Measurements from ENCODE around the gene BCL11B. TPM values are rescaled to one million over a fixed set of nuclear protein-coding genes. Genes with fewer than 3 reads are reported as not detected.

The BCL11B gene
- total and polyA plus RNA-seq, 9 of the 15 experiments (the other 6 are each of a cell fraction or from before 2014, with no cell fraction given) = 0.09 TPM; not detected in 8

- Histone ChIP-seq H3K27ac (ENCODE audit: extremely low read depth, low read depth, low read length) (no peak overlapping the region), H2AFZ (ENCODE audit: low read depth, low read length) (no peak overlapping the region), H3K79me2 (ENCODE audit: control insufficient read depth, insufficient read depth, low read length) (no peaks in the 10 kb centered on the region), H3K36me3 (ENCODE audit: control insufficient read depth, insufficient read depth, low read length) (no peaks in the 10 kb centered on the region), H3K4me2 (ENCODE audit: insufficient read depth, low read length) (no peak overlapping the region), H3K4me3 (no peak overlapping the region), H3K9me1 (ENCODE audit: control insufficient read depth, insufficient read depth, low read length) (no peaks in the 10 kb centered on the region), H3K27me3 (ENCODE audit: control insufficient read depth in 2 of 2, insufficient read depth in 2 of 2, low read length in 2 of 2) (peaks cover 0 to 13% of the 10 kb centered on the region in 2 experiments; a peak in 2 of 5 replicates), H3K9me3 (replicated peaks; ENCODE audit: control insufficient read depth, insufficient read depth, low read depth, low read length) (no peaks in the 10 kb centered on the region), H3K9ac (ENCODE audit: insufficient read depth in 1 of 2, low read depth in 2 of 2, low read length in 2 of 2) (no peak overlapping the region), H4K20me1 (replicated peaks; ENCODE audit: control insufficient read depth, insufficient read depth, low read length) (no peaks in the 10 kb centered on the region), H3K4me1 (replicated peaks in 1 of 2; ENCODE audit: control insufficient read depth in 2 of 2, insufficient read depth in 2 of 2, low read length in 2 of 2) (no peaks in the 10 kb centered on the region)
- TF ChIP-seq ZFP1 (CRISPR knock-in tag; IDR thresholded peaks at IDR 0.05) = no peak
- TF ChIP-seq C11orf30 (IDR thresholded peaks at IDR 0.05; ENCODE audit: low read depth) = 0 out of 2 replicates have a peak, but pooled peaks have one; percentile 6
- DNase-seq (ENCODE audit: extremely low read depth in 1 of 4, low spot score in 3 of 4) (no peak), FAIRE-seq (no peak), ATAC-seq (no peak)
- ChIA-PET CTCF (ENCODE audit: low intra/inter-chr PET ratio) (no interaction called here), POLR2A (no interaction called here)
- intact Hi-C loops (cut with micrococcal nuclease) (no loop called here), in situ Hi-C loops (cut with MboI) (no loop called here)
- BruUV-seq (replicated peaks) = no TSS peak
- WGBS (ENCODE audit: insufficient coverage, low coverage, missing lambda C conversion rate) = 0% methylated on average over 4 of the region's 12 CpGs
Measured at GRCh38 chr14:99129211-99129696, 142.7 kb downstream of the BCL11B start.

GRCh38 chr14:99128185-99128584 lies 143.8 kb downstream of the BCL11B start:
- intact Hi-C loops (cut with micrococcal nuclease) = no loop called here
- TF ChIP-seq XRCC4 (IDR thresholded peaks at IDR 0.05; ENCODE audit: extremely low read depth, insufficient read depth, insufficient read length) = no peak
- no peak for TF ChIP-seq ZNF175 (CRISPR knock-in tag; IDR thresholded peaks at IDR 0.05; ENCODE audit: low read depth)
- TF ChIP-seq SIX5 (IDR thresholded peaks at IDR 0.05; ENCODE audit: borderline replicate concordance in 1 of 2, insufficient read depth in 1 of 2, low read depth in 1 of 2, low read length in 2 of 2) = no peak
- no peak for TF ChIP-seq TAL1 (IDR thresholded peaks at IDR 0.05)
- no peak for TF ChIP-seq GTF2F1 (IDR thresholded peaks at IDR 0.05; ENCODE audit: low read depth, low read length)
- no peak for TF ChIP-seq EP300 (IDR thresholded peaks at IDR 0.05; ENCODE audit: low read length)
- no peak for TF ChIP-seq CBX3 (IDR thresholded peaks at IDR 0.05; ENCODE audit: borderline replicate concordance in 1 of 2, low read length in 2 of 2)
- TF ChIP-seq NR3C1 (CRISPR knock-in tag; IDR thresholded peaks at IDR 0.05) = no peak
- TF ChIP-seq THRAP3 (IDR thresholded peaks at IDR 0.05; ENCODE audit: borderline replicate concordance) = no peak
- no peak for TF ChIP-seq XRCC5 (IDR thresholded peaks at IDR 0.05; ENCODE audit: low read depth, low read length)
- TF ChIP-seq, protein P1, sequence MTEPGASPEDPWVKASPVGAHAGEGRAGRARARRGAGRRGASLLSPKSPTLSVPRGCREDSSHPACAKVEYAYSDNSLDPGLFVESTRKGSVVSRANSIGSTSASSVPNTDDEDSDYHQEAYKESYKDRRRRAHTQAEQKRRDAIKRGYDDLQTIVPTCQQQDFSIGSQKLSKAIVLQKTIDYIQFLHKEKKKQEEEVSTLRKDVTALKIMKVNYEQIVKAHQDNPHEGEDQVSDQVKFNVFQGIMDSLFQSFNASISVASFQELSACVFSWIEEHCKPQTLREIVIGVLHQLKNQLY (CRISPR knock-in tag; conservative IDR thresholded peaks at IDR 0.05) = no peak
- Histone ChIP-seq H3K27me3 (ENCODE audit: control insufficient read depth in 2 of 2, insufficient read depth in 2 of 2, low read length in 2 of 2) (peaks cover 0 to 13% of the 10 kb centered on the region in 2 experiments; a peak in 2 of 5 replicates), H3K36me3 (ENCODE audit: control insufficient read depth, insufficient read depth, low read length) (no peaks in the 10 kb centered on the region), H3K27ac (ENCODE audit: extremely low read depth, low read depth, low read length) (no peak overlapping the region), H3K4me1 (replicated peaks in 1 of 2; ENCODE audit: control insufficient read depth in 2 of 2, insufficient read depth in 2 of 2, low read length in 2 of 2) (no peaks in the 10 kb centered on the region), H2AFZ (ENCODE audit: low read depth, low read length) (no peak overlapping the region), H3K4me2 (ENCODE audit: insufficient read depth, low read length) (no peak overlapping the region), H4K20me1 (replicated peaks; ENCODE audit: control insufficient read depth, insufficient read depth, low read length) (no peaks in the 10 kb centered on the region), H3K79me2 (ENCODE audit: control insufficient read depth, insufficient read depth, low read length) (no peaks in the 10 kb centered on the region), H3K9me3 (replicated peaks; ENCODE audit: control insufficient read depth, insufficient read depth, low read depth, low read length) (no peaks in the 10 kb centered on the region), H3K9ac (ENCODE audit: insufficient read depth in 1 of 2, low read depth in 2 of 2, low read length in 2 of 2) (no peak overlapping the region), H3K9me1 (ENCODE audit: control insufficient read depth, insufficient read depth, low read length) (no peaks in the 10 kb centered on the region), H3K4me3 (no peak overlapping the region)
- in situ Hi-C loops (cut with MboI) = no loop called here
- ATAC-seq (no peak), DNase-seq (ENCODE audit: extremely low read depth in 1 of 4, low spot score in 3 of 4) (no peak), FAIRE-seq (no peak)
- POLR2A ChIA-PET = no interaction called here
- no TSS peak for BruUV-seq (replicated peaks)
- CTCF ChIA-PET (ENCODE audit: low intra/inter-chr PET ratio) = no interaction called here
- WGBS (ENCODE audit: insufficient coverage, low coverage, missing lambda C conversion rate) = 0% methylated on average over 17 of the region's 17 CpGs
